Eye (tissue), 1 donor: ENCODE data around the gene PPP1R27.
A peak's percentile ranks its signal among the peaks of the same experiment; 100 is the strongest.
"Not testable (repeated sequence)": the region's sequence is repeated elsewhere in the genome, so short reads cannot be mapped to it uniquely, and the experiment has no call there.

Experiments used
- DNase-seq: peaks from one replicate; pipeline ENCODE4 v3.0.0-alpha.2; 2015

Gene PPP1R27

DNA sequence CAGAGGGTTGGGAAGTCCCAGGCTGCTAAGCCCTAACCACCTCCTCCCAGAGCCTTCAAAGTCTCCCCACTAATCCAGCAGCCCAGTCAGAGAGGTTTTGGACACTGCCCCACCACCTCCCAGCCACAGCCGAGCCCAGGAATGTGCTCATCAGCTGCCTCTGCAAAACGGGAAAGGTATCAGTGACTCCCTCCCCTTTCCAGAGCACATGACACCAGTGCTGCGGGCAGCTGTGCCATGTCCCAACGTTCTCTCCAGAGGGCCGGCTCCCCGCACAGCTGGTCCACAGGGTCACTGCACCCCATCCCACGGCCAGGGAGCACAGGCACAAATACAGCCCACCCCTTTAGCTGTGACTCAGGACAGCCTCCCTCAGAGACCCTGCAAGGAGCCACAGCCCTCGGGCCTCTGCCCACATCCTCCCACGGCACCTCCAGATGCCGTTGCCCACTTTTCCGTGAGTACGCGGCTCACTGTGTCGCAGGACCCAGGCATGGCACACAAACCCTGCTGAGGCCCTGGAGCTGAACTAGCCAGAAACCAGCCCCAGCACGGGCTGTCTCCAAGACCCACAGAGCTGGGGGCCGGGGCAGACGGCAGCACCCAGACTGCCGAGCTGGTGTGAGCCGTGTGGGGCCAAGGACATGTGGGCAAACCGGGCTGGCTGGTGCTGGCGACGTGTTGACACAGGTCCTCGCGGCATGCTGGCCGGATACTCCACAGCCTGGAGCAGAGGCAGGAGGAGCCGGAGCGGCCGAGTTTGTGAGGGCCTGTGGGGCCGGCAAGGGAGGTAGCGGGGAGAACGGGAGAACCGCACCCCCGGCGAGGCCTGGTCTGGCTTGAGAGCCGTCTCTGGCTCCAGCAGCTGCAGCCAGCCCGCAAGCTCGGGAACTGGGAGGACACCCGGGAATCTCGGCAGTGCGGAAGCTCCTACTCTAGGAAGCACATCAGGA, 6.3 kb upstream of the PPP1R27 start:
- peak; percentile 16 for DNase-seq

- not testable (repeated sequence) for DNase-seq
Measured at GRCh38 chr17:81840059-81840458, 5.2 kb upstream of the PPP1R27 start.

DNA sequence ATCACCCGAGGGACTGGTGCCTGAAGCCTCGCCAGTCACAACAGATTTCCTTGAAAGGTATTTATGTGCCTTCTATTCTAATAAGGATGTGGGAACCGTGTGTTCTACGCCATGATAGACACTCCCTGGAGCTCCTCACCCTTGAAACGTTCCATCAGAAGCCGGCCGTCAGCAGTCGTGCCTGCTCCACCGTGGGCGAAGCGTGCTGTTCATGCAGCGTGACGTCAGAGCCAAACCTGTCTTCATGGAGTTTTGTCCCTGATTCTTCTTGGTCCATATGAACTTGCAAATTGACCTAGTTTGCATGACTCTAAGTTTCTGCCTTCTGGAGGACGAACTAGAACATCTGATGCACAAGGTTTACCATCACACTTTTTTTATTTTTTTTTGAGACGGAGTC, 4.5 kb upstream of the PPP1R27 start:
- DNase-seq, result peak; percentile 26

GRCh38 chr17:81838753-81839255, 4.0 kb upstream of the PPP1R27 start:
- peak; percentile 38 for DNase-seq

DNA sequence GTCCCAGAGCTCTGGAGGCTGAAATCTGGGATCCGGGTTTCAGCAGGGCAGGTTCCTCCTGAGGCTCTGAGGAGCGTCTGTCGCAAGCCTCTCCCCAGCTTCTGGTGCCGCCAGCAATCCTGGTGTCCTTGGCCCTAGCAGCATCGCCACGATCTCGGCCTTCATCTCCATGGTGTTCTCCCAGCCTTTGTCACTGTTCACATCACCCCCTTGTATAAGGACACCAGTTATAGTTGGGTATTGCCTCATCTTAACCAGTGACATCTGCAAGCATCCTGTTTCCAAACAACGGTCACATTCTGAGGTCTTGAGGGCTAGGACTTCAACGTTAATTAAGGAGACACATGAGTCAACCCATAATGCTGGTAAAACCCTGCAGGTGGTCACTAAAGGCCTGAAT, 2.8 kb upstream of the PPP1R27 start:
- DNase-seq, result peak; percentile 47

DNA sequence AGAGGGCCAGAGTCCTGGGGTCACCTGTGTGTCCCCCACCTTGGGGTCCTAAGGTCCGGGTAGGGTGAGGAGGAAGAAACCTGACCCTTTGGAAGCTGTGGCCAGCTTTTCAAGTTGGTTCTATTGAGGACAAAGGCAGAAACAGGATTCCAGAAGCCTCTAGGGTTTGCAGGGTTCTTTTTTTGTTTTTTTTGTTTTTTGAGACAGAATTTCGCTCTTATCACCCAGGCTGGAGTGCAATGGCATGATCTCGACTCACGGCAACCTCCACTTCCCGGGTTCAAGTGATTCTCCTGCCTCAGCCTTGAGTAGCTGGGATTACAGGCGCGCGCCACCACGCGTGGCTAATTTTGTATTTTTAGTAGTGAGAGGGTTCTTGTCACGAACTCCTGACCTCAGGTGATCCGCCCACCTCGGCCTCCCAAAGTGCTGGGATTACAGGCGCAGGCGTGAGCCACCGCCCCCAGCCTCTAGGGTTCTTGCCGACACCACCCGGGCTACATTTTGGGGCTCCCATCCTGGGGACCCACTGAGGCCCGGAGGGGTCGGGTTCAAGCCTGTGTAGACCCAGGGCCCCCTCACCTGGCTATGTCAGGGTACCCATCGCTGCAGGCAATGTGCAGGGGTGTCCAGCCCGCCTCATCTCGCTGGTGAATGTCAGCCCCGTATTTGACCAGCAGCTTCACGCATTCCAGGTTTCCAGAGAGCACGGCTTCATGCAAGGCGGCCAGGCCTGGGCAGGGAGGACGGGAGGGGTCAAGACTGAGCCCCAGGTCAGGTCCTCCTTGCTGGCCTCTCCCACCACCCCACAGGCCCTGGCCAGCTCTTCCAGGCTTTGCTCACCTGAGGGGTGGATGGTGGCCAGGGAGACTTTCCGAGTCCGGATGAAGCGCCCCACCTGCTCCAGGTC, 674 bp downstream of the PPP1R27 start:
- no peak for DNase-seq

DNA sequence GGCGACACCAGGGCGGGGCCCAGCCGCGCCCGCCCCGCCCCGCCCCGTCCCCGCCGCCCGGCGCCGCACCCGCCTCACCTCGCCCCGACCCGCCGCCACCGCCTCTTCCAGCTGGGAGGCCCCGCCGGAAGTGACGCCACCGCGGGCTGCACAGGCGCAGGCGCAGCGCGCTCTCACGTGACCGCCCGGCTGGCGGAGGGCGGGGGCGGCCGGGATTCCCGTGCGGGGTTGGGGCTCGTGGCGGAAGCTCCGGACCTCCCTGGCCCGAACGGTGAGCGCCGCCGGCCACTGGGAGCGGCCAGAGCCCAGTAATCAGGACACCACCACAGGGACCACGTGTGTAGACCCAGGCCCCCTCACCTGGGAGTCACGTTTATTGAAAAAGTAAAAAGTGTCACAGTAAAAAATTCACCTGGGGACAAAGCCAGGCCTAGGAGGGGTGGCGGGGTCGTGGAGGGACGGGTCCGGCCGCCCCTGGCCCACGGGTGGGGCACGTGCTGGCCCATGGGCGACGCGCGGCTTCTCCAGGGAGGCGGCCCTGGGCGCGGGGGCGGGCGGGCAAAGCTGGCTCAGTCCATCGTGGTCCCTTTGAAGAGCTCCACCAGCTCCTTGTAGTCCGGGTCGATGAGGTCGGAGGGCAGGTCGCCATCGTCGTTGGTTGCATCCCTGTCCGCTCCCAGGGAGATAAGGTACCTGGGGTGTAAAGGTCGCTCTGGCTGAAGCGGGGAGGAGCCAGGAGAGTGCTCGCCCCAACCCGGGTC, 1.5 kb downstream of the PPP1R27 start, which contains the start of gene MCRIP1:
TSS of gene MCRIP1 (minus strand) at position 132 of the 761 bp plus-strand sequence. CDS start 8,785 bp downstream, outside the sequence.
- peak; percentile 96 for DNase-seq

GRCh38 chr17:81832608-81833159, 2.2 kb downstream of the PPP1R27 start:
- DNase-seq, result peak; percentile 48

DNA sequence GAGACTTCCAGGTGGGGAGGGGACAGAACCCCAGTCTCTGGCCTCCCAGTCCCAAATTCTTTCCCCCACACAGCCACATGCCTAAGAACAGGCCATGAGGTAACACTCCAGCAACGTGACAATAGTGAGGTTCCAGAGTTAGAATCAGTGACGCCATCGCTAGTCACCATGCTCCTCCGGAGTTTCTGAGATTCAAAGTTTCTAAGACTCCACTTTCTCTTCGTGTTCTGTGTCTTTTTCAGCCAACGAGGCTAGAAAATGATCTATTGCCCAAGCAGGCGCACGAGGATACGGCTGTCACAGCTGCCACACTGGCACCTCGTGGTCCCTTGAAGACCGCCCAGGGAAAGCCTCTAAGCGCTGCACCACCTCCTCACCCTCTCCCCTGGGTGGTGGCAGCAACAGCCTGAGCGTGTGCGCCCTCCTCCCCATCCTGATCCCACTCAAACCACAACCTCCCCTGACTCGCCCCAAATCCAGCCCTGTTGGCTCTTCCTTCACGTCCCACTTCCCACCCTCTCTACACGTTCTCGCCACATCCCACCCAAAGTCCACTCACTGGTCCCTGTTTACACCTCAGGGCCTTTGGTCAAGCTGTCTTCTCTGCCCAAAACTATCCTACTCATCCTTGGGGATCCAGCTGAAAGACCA, 2.8 kb downstream of the PPP1R27 start:
- DNase-seq, result peak; percentile 35

DNA sequence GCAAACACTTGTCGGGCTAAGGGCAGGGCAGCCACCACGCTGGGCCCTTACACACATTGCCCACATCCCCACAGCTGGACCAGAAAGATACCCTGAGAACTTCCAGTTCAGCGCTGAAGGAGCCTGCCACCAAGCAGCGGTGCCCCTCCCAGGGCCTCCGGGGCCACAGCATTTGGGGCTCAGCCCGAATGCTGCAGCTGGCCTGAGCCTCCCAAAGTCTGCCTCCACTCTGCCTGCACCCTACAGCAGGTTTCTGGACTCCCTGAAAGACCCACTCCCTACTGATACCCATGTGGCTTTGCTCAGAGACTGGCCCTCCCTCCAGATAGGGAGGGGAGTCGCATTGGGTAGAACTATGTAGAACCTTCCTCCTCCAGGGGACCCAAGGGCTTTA, 3.3 kb downstream of the PPP1R27 start:
- no peak for DNase-seq

DNA sequence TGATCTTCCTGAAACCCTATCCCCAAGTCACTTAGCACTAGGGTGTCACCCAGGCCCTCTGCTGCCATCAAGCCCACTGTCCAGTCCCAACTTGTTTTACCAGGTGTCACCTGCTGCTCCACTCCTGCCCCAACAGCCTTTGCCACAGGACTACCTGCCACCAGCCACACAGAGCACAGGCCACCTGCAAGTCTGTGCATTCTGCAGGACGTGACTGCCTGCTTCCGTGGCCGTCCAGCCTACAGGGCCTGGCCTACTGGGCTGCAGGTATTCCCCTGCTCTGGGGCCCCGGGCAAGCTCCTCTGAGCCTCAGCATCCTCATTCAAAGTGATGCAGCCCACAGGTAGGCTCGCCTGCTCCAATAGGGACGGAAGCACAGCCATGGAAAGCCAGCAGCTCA, 5.0 kb downstream of the PPP1R27 start:
- no peak for DNase-seq

DNA sequence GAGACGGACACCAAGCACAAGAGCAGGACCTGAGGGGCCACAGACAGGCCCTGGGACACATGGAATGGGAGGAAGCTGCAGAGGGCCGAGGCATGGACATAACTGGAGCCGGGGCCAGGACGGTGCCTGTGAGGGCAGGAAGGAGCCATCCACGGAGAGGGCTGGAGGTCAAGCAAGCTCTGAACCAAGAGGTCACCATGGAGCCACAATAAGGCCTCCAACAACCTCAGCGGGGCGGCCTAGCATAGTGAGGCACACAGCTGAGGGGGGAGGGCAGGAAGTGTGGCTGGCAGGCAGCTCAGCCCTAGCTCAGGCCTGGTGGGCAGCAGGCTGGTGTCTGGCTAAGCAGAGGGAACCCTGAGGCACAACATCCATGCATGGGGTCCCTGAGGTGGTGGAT, 6.2 kb downstream of the PPP1R27 start:
- DNase-seq, result no peak

GRCh38 chr17:81825841-81826466, 8.9 kb downstream of the PPP1R27 start:
- no peak for DNase-seq

- DNase-seq, result no peak
Measured at GRCh38 chr17:81824595-81824994, 10.3 kb downstream of the PPP1R27 start.

DNA sequence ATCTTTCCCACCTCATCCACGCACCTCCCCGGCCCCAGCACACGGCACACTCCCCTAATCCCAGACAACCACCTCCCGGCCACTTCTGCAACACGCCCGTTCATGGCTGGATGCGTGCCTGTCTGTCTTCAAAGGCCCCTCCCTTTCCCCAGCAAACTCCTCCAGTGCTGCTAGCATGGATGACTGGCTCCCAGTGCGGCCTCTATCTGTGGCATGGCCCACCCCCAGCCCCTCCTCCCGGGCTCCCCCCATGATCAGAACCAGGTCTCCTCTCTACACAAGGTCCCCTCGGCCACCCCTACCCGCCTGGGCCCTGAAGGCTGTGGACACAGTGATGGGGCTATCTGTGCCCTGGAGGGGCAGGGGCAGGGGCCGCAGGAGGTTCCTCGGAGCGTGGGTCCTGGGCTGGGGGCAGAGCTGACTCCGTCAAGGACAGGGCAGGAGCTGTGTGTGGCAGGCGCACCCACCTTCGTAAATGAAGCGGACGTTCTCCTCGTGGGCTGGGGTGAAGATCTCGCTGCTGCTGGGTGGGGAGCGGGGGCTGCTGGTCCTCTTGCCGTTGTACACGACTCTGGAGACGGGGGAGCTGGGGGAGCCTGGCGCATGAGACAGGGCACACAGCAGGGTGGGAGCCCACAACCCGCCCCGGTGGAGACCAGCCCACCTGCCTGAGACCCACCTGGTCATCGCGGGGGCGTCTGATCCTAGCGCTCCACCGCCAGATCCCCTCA, 10.9 kb downstream of the PPP1R27 start:
- no peak for DNase-seq

DNA sequence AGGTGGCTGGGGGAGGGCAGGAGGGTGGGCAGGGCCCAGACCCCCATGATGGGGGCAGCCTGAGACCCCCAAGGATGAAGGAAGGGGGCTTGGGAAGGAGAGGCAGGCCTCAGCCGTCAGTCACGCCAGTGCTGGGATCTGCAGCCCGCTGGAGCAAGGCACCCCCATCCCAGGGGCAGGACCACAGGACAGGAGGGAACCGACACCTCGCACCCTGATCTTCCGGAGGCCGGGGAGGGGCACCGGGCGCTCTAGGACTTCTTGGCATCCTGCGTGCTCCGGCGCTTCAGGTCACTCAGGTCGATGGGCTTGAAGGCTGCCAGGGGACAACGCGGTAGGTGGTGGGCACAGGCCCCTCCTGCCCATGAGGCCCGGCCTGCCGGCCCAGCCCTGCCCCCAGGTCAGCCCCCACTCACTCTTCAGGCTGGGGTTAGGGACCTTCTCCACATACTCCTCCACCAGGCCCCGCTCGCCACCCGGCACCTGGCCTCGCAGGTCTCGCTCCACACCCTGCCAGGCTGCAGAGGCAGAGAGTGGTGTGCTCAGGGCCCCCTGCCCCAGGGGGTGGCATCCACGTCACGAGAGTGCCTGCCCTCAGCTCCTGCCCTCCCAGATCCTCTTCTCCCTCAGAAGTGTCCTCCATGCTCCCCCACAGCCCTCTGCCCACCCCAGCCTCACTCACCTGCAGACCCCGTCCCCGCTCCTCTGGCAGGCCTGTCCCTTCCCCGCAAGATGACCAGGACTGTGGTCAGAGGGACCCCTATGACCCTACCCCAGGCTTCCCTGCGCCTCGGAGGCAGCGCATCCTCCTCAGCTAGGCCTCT, 11.6 kb downstream of the PPP1R27 start:
- no peak for DNase-seq

DNA sequence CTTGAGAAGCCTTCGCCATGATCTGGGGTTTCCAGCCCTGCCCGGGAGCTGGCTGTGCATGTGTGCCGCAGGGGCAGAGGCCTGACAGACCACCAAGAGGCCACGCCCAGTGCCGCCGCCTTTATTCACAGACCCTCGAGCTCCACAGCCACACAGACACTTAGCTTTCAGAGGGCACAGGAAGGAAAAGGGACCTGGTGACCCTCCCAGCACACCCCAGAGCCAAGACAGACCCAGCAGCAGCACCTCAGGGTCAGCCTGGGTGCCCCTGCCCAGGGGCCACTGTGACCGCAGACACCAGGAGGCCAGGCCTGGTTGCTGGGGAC, 12.6 kb downstream of the PPP1R27 start:
- no peak for DNase-seq

- no peak for DNase-seq
Measured at GRCh38 chr17:81821603-81822311, 13.1 kb downstream of the PPP1R27 start.

- DNase-seq, result no peak
Measured at GRCh38 chr17:81821147-81821546, 13.7 kb downstream of the PPP1R27 start.
